Transverse colon (tissue), 4 donors: ENCODE measurements around the gene FITM1.

Experiments
- CTCF ChIP-seq, 5 experiments: fragments of 200-600 bp in 3 of 5; fragments of 450-650 bp in 2 of 5; sonication (generic) in 3 of 5; IDR thresholded peaks; 1 replicate in 2 of 5; 2 replicates in 3 of 5; pipeline ENCODE4 v1.5.1; 2016 to 2017; ENCODE audit warnings: antibody characterized with exemption in 5 of 5, inconsistent platforms in 3 of 5, mild to moderate bottlenecking in 2 of 5, moderate library complexity in 1 of 5
- EP300 ChIP-seq: sonication (generic); formaldehyde crosslinking; IDR thresholded peaks from one replicate; pipeline ENCODE4 v1.6.1; 2017; ENCODE audit warnings: antibody characterized with exemption, low read depth
- POLR2AphosphoS5 ChIP-seq, 3 donors: sonication (generic); formaldehyde crosslinking; IDR thresholded peaks; one replicate each; pipeline ENCODE4 v1.6.1; 2016; ENCODE audit warnings: antibody characterized with exemption in 3 of 3

- no peak for TF ChIP-seq CTCF (IDR thresholded peaks at IDR 0.05)
- no peak for TF ChIP-seq EP300
- no peak for TF ChIP-seq POLR2AphosphoS5 (IDR thresholded peaks at IDR 0.05)
These were observed 9.2 kb upstream of the FITM1 start for GRCh38 chr14:24121210-24121609.
